Measurements from ENCODE around the gene HIF1A. TPM values are rescaled to one million over a fixed set of nuclear protein-coding genes. Genes with fewer than 3 reads are reported as not detected.

Gene HIF1A
- total and polyA plus RNA-seq, 2 of the 8 experiments (the other 6 are each of a cell fraction or from before 2014, with no cell fraction given): 54.8 to 175 TPM

- FAIRE-seq (no peak), DNase-seq (ENCODE audit: low read depth in 1 of 2, low spot score in 2 of 2) (no peak)
- H3K27ac ChIP-seq (ENCODE audit: low read depth, low read length): no peak overlapping the region
- H4K91ac ChIP-seq (replicated peaks; ENCODE audit: insufficient read length, low read length): no peak overlapping the region
- no peaks in the 10 kb centered on the region for H3K23me2 ChIP-seq (ENCODE audit: low read depth, low read length)
- H2BK12ac ChIP-seq (ENCODE audit: low read depth, low read length): no peak overlapping the region
- H3K4me1 ChIP-seq (replicated peaks in 1 of 4; ENCODE audit: control insufficient read depth in 3 of 4, insufficient read depth in 4 of 4, low read length in 3 of 4): no peaks in the 10 kb centered on the region
- peaks cover 0 to 1% (median 0%) of the 10 kb centered on the region in 4 experiments; a peak in 1 of 7 replicates for H3K27me3 ChIP-seq (replicated peaks in 1 of 4; ENCODE audit: control insufficient read depth in 3 of 4, extremely low read depth in 1 of 4, insufficient read depth in 3 of 4, low read length in 3 of 4)
- ChIA-PET POLR2A (ENCODE audit: partially characterized antibody) (no interaction called here), CTCF (ENCODE audit: partially characterized antibody) (no interaction called here)
- H3K18ac ChIP-seq (ENCODE audit: extremely low read depth, low read length): no peak overlapping the region
- H4K8ac ChIP-seq (ENCODE audit: extremely low read depth, insufficient read depth, low read length): no peak overlapping the region
- H3K56ac ChIP-seq (replicated peaks; ENCODE audit: insufficient read length, low read depth, low read length): no peak overlapping the region
- H4K20me1 ChIP-seq (replicated peaks in 1 of 2; ENCODE audit: control insufficient read depth in 1 of 2, insufficient read depth in 2 of 2, low read length in 2 of 2): no peaks in the 10 kb centered on the region
- H3K79me1 ChIP-seq (ENCODE audit: low read depth, low read length): no peaks in the 10 kb centered on the region
- H3K36me3 ChIP-seq (ENCODE audit: control insufficient read depth in 2 of 4, insufficient read depth in 4 of 4, low read length in 3 of 4): no peaks in the 10 kb centered on the region
- H3K4ac ChIP-seq (replicated peaks; ENCODE audit: insufficient read length, low read depth, low read length): no peak overlapping the region
- H2AFZ ChIP-seq (ENCODE audit: low read length): no peak overlapping the region
- H2BK120ac ChIP-seq (replicated peaks; ENCODE audit: low read depth, low read length): no peak overlapping the region
- H2BK15ac ChIP-seq (ENCODE audit: low read length): no peak overlapping the region
- H3K4me2 ChIP-seq (ENCODE audit: insufficient read depth in 1 of 2, low read depth in 2 of 2, low read length in 2 of 2): no peak overlapping the region
- H3K4me3 ChIP-seq (ENCODE audit: extremely low read depth in 1 of 4, insufficient read depth in 2 of 4, low read depth in 3 of 4, low read length in 4 of 4): no peak overlapping the region
- no peak overlapping the region for H2AK5ac ChIP-seq (ENCODE audit: low read depth, low read length)
- H3K79me2 ChIP-seq (ENCODE audit: control insufficient read depth in 1 of 2, insufficient read depth in 2 of 2, low read length in 2 of 2): no peaks in the 10 kb centered on the region
- no peak overlapping the region for H3K9ac ChIP-seq (replicated peaks in 1 of 4; ENCODE audit: extremely low read depth in 1 of 4, low read depth in 3 of 4, low read length in 3 of 4)
- H4K5ac ChIP-seq (ENCODE audit: insufficient read length, low read depth, low read length): no peak overlapping the region
- H3K9me3 ChIP-seq (ENCODE audit: insufficient read depth in 2 of 2, low read depth in 1 of 2, low read length in 1 of 2): no peaks in the 10 kb centered on the region
- H3K23ac ChIP-seq (ENCODE audit: insufficient read length): no peak overlapping the region
- no peak overlapping the region for H2BK5ac ChIP-seq (ENCODE audit: low read depth, low read length)
- H2BK20ac ChIP-seq (ENCODE audit: low read length): no peak overlapping the region
- no peak overlapping the region for H3K14ac ChIP-seq (ENCODE audit: insufficient read length)
- 97% methylated on average over 1 of the region's 1 CpG; no CpG with 5 or more reads in 1 of the 2 experiments for WGBS, 2 experiments (ENCODE audit: extremely low coverage in 1 of 2, insufficient coverage in 1 of 2, insufficient read length in 1 of 2, insufficient replicate concordance in 2 of 2, low coverage in 1 of 2, low lambda C conversion rate in 2 of 2, missing lambda C conversion rate in 1 of 2)
- no peak for TF ChIP-seq HDAC2 (IDR thresholded peaks at IDR 0.05; ENCODE audit: borderline replicate concordance in 1 of 2, low read depth in 2 of 2, low read length in 2 of 2)
- no peak for TF ChIP-seq RAD21 (IDR thresholded peaks at IDR 0.05 in 1 of 2, conservative IDR thresholded peaks at IDR 0.05 in 1 of 2; ENCODE audit: low read depth in 2 of 2, low read length in 2 of 2)
- no peak for TF ChIP-seq BCL11A (IDR thresholded peaks at IDR 0.05; ENCODE audit: low read depth in 2 of 2, low read length in 2 of 2)
- TF ChIP-seq BRCA1 (IDR thresholded peaks at IDR 0.05; ENCODE audit: low read depth, low read length): no peak
- no peak for TF ChIP-seq ATF2 (IDR thresholded peaks at IDR 0.05; ENCODE audit: low read length)
- no peak for TF ChIP-seq SIX5 (IDR thresholded peaks at IDR 0.05; ENCODE audit: low read depth, low read length)
- no peak for TF ChIP-seq CTBP2 (IDR thresholded peaks at IDR 0.05; ENCODE audit: borderline replicate concordance, insufficient read depth, insufficient read length, low read length)
- TF ChIP-seq EGR1 (IDR thresholded peaks at IDR 0.05; ENCODE audit: borderline replicate concordance, low read depth, low read length): no peak
- TF ChIP-seq EP300 (IDR thresholded peaks at IDR 0.05; ENCODE audit: borderline replicate concordance in 1 of 2, low read depth in 2 of 2, low read length in 2 of 2): no peak
- TF ChIP-seq NANOG (IDR thresholded peaks at IDR 0.05; ENCODE audit: insufficient read depth, low read depth, low read length, poor library complexity, severe bottlenecking): no peak
- no peak for TF ChIP-seq BACH1 (IDR thresholded peaks at IDR 0.05; ENCODE audit: low read length)
- no peak for TF ChIP-seq KDM1A (IDR thresholded peaks at IDR 0.05; ENCODE audit: borderline replicate concordance, low read length)
These were observed 41.3 kb upstream of the HIF1A start for GRCh38 chr14:61654026-61654425.
